GM12891 (cell line): ENCODE measurements around the gene USP20.

Source experiments
- POLR2A ChIP-seq: IDR thresholded peaks from 2 replicates; pipeline ENCODE4 v1.6.1; 2011; ENCODE audit warnings: low read depth, low read length, control low read depth
- POLR2AphosphoS5 ChIP-seq: IDR thresholded peaks from 2 replicates; pipeline ENCODE4 v1.6.1; 2011; ENCODE audit warnings: low read depth, low read length, control low read depth

DNA sequence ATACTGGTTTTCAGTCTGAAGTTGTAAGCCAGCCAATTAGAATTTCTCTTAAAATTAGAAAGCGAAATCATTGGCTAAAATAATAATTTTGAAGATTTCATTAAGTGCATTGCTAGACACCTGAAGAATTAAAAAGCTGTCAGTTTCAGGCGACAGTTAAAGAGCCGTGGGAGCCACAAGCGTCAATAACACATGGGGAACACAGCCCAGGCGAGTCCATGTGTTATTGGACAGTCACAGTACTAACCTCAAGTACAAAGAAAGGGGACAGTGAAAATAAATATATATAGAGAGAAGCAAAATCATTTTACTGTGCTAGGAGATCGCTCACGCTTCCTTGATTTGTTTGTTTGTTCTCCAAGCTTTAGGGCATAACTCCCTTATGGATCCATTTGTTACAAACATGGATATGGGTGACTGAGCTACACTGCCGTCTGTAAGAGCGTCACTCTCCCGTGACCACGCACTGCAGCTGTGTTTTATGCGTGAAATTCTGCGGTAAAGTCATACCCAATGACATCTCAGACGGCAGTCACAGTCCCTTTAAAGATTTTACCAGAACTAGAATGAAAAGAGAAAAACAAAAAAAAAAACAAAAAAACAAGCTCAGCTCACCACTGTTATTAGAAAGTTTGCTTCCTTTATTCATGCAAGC is 83.2 kb downstream of the USP20 start:
- no peak for TF ChIP-seq POLR2AphosphoS5
- no peak; the same call in 1 of the 2 replicates for TF ChIP-seq POLR2A
